PFSK-1 (cell line): ENCODE results near the gene TSPAN5.

Source experiments
- POLR2AphosphoS5 ChIP-seq: IDR thresholded peaks from 2 replicates; pipeline ENCODE4 v1.6.1; 2012; ENCODE audit warnings: low read depth, mild to moderate bottlenecking, control low read depth, low read length, moderate library complexity
- SIN3A ChIP-seq: IDR thresholded peaks from 2 replicates; pipeline ENCODE4 v1.6.1; 2012; ENCODE audit warnings: mild to moderate bottlenecking, low read length, moderate library complexity, borderline replicate concordance; ENCODE audit not compliant: insufficient read depth
- TF ChIP-seq, protein P1 (sequence below), 2 experiments: IDR thresholded peaks; 2 replicates each; pipeline versions ENCODE4 v1.6.1 to v1.8.0; 2011 to 2012; ENCODE audit warnings: low read depth in 2 of 2, low read length in 2 of 2, control low read depth in 1 of 2, inconsistent platforms in 1 of 2, mild to moderate bottlenecking in 1 of 2, moderate library complexity in 1 of 2; ENCODE audit not compliant: insufficient read depth in 1 of 2

DNA sequence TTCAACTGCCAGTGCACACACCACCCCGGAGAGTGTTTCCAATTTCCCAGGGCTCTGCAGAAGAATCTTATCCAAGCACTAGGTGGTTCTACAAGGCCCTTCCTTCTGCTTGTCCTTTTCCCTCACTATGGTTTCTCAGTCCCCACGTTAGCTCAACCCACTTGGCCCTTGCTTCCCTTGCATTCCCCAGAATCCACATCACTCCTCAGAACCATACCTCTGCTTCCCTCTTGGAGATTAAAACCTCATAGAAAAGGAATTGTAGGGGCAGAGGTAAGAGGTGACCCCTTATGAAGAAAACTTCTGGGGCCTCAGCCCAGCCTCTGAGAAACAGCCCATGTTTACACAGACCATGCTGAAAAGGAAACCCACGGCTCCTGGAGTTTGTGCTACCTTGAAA is 42.4 kb downstream of the TSPAN5 start:
- TF ChIP-seq SIN3A = no peak
- no peak for TF ChIP-seq POLR2AphosphoS5
- TF ChIP-seq, protein P1, sequence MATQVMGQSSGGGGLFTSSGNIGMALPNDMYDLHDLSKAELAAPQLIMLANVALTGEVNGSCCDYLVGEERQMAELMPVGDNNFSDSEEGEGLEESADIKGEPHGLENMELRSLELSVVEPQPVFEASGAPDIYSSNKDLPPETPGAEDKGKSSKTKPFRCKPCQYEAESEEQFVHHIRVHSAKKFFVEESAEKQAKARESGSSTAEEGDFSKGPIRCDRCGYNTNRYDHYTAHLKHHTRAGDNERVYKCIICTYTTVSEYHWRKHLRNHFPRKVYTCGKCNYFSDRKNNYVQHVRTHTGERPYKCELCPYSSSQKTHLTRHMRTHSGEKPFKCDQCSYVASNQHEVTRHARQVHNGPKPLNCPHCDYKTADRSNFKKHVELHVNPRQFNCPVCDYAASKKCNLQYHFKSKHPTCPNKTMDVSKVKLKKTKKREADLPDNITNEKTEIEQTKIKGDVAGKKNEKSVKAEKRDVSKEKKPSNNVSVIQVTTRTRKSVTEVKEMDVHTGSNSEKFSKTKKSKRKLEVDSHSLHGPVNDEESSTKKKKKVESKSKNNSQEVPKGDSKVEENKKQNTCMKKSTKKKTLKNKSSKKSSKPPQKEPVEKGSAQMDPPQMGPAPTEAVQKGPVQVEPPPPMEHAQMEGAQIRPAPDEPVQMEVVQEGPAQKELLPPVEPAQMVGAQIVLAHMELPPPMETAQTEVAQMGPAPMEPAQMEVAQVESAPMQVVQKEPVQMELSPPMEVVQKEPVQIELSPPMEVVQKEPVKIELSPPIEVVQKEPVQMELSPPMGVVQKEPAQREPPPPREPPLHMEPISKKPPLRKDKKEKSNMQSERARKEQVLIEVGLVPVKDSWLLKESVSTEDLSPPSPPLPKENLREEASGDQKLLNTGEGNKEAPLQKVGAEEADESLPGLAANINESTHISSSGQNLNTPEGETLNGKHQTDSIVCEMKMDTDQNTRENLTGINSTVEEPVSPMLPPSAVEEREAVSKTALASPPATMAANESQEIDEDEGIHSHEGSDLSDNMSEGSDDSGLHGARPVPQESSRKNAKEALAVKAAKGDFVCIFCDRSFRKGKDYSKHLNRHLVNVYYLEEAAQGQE (IDR thresholded peaks at IDR 0.05; ENCODE audit: insufficient read depth in 1 of 2, low read depth in 2 of 2, low read length in 2 of 2) = no peak
